Fibroblast of the aortic adventitia (primary cell): Measurements from ENCODE around the gene SKAP1. TPM values are rescaled to one million over a fixed set of nuclear protein-coding genes. Genes with fewer than 3 reads are reported as not detected.
"Not testable (repeated sequence)": the region's sequence is repeated elsewhere in the genome, so short reads cannot be mapped to it uniquely, and the experiment has no call there.

ENCODE experiments used
- DNase-seq: peaks from one replicate; pipeline ENCODE4 v3.0.0-alpha.2; 2010; ENCODE audit warnings: low read depth
- H3K4me3 ChIP-seq: 2 replicates; pipeline ENCODE4 v1.5.1; 2011; ENCODE audit warnings: low read depth, mild to moderate bottlenecking, control low read depth, low read length, moderate library complexity
- total RNA-seq: library from RNA; depleted of rRNA; stranded (reverse); fragments of >200 nt; gene quantifications from 2 replicates; pipeline ENCODE4 v1.2.3, GENCODE V29; 2012; ENCODE audit warnings: low replicate concordance
- TF ChIP-seq, protein P1 (sequence below): IDR thresholded peaks from 2 replicates; pipeline ENCODE4 v1.5.1; 2011; ENCODE audit warnings: mild to moderate bottlenecking, low read length, control low read depth, inconsistent platforms; ENCODE audit not compliant: insufficient read depth

The SKAP1 gene
- total RNA-seq, 1 donor, result not detected

DNA sequence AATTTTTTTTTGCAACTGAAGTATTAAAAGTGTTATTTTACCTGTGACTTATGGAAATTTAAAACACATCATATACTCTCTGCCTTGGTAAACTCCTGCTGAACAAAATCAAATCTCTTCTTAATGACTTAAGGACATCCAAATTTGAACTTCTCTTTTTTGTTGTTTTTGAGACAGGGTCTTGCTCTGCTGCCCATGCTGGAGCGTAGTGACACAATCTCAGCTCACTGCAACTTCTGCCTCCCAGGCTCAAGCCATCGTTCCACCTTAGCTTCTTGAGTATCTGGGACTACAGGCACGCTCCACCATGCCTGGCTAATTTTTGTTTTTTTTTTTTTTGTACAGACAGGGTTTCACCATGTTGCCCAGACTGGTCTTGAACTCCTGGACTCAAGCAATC, 56.1 kb downstream of the SKAP1 start:
- TF ChIP-seq, protein P1, sequence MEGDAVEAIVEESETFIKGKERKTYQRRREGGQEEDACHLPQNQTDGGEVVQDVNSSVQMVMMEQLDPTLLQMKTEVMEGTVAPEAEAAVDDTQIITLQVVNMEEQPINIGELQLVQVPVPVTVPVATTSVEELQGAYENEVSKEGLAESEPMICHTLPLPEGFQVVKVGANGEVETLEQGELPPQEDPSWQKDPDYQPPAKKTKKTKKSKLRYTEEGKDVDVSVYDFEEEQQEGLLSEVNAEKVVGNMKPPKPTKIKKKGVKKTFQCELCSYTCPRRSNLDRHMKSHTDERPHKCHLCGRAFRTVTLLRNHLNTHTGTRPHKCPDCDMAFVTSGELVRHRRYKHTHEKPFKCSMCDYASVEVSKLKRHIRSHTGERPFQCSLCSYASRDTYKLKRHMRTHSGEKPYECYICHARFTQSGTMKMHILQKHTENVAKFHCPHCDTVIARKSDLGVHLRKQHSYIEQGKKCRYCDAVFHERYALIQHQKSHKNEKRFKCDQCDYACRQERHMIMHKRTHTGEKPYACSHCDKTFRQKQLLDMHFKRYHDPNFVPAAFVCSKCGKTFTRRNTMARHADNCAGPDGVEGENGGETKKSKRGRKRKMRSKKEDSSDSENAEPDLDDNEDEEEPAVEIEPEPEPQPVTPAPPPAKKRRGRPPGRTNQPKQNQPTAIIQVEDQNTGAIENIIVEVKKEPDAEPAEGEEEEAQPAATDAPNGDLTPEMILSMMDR, result no peak
- DNase-seq, result no peak
- H3K4me3 ChIP-seq, result no peak overlapping the region

DNA sequence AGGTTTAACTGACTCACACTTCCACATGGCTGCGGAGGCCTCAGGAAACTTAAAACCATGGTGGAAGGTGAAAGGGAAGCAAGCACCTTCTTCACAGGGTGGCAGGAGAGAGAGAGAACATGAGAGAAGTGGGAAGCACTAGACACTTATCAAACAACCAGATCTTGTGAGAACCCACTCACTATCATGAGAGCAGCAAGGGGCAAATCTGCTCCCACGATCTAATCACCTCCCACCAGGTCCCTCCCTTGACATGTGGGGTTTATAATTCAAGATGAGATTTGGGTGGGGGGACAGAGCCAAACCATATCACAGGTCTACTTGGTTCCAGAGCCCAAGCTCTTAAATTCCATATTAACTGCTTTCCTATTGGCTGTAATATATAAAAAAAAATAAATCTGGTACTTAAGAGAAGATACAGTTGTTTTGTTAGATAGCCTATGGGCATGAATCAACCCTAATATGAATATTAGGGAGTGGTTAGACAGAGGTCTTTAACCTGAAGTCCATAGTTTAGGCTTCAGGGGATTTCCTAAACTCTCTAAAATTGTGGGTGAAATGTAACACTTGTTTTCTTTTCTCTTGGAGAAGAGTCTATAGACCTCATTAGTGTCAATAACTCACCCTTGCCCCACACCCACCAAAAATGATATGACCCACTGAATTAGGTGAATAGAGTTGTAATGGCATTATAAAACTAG, 56.7 kb downstream of the SKAP1 start:
- TF ChIP-seq, protein P1, result no peak
- DNase-seq, result no peak
- H3K4me3 ChIP-seq, result no peak overlapping the region

DNA sequence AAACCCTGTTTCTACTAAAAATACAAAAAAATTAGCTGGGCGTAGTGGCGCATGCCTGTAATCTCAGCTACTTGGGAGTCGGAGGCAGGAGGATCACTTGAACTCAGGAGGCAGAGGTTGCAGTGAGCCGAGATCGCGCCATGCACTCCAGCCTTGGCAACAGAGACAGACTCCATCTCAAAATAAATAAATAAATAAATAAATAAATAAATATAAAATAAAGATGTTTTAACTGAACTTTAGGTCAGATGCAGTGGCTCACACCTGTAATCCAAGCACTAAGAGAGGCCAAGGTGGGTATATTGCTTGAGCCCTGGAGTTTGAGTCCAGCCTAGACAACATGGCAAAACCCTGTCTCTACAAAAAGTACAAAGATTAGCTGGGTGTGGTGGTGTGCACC, 61.0 kb downstream of the SKAP1 start:
- not testable (repeated sequence) for H3K4me3 ChIP-seq, DNase-seq

DNA sequence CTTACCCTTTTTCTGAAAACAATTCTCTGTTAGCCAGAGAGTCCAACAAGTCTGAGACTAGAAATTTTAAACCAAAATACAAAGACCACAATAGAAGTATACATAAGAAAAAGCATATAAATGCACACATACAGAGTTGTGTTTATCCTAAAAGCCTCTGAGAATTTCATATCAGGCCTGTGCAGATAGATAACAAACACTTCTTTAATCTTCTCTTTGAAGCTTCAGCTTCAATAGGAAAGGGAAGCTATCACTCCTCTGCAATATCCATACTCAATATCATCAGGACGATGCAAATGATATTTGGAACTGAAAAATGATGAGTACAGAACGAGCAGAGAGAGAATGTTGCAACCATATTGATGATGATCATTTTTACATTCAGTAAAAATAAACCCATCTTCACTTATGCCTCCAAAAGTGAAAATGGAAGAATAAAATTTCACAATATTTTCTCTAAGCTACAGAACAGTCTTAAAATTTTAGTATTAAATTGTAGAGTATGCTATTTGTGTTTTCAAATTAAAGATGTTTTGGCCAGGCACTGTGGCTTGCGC, 61.6 kb downstream of the SKAP1 start:
- DNase-seq, result no peak
- no peak overlapping the region for H3K4me3 ChIP-seq
- TF ChIP-seq, protein P1, result no peak

DNA sequence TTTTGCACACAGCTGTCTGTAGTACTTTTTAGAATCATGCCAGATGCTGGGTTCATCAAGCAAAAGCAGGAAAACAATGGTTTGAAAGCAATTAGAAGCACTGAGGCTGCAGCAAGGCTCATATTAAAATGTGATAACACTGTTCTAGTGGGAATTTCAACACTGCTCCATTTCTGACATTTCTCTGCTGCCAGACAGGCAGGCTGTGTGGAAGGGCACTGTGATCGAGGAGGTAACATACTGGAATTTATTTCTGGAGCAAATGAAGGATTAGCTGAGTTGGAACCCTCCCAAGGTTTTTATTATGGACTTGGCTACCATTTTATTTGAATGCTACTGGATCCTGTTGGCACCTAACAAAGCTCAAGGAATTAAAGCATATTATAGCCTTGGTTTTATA, 66.9 kb downstream of the SKAP1 start:
- no peak overlapping the region for H3K4me3 ChIP-seq
- TF ChIP-seq, protein P1, result no peak
- no peak for DNase-seq

DNA sequence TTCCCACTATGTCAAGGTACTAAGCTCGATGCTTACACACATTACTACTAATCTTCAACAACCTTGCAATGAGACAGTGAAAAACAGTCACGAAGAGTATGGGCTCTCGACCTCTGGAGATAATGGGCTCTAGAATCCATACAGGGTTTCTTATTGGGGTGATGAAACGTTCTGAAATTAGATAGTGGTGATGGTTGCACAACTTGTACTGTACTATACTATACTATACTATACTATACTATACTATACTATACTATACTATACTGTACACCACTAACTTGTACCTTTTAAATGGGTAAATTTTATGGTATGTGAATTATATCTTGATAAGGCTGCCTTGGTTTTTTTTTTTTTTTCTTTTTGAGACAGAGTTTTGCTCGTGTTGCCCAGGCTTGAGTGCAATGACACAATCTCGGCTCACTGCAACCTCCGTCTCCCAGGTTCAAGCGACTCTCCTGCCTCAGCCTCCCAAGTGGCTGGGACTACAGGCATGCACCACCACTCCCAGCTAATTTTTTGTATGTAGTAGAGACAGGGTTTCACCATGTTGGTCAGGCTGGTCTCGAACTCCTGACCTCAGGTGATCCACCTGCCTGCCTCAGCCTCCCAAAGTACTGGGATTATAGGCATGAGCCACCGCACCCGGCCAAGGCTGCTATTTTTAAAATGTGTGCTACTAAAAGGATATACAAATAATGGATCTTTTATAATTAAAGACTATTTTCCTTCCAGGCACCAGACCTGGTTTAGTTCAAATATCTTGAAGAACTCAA, 69.0 kb downstream of the SKAP1 start:
- DNase-seq, H3K4me3 ChIP-seq: not testable (repeated sequence)

DNA sequence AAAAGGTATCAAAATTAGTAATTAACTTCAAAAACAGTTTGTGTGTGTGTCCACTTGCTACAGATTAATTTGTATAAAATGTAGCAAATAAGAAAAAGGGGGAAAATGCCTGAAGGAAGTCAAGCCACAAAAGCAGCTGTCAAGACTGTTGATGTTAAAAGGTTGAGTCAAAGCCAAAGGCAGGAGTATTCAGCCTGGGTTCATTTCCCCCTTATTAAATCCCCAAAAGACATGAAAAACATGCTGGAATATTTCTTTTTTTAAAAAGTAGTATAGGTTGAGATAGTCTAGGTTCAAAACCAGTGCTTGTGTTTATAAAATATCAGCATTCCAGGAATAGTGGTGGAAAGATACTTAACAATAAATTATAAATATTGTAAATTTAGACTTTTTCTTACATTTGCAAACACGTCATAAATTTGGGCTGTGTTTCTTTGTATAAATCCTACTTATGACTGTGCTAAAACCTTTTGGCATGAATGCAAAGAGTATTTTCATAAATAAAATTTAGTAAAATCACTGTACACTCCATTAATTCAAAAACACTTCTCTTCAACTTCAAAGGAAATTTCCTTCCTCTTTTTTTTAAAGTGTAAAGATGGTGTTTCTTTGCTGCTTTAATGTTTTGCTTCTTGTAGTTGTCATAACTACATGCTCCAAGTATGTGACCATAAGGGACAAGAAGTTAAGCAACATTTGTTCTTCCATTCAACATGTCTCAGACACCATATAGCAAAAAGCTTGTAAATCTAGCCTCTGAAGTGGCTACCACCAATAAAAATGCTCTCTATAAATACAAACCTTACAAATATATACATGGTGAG, 72.0 kb downstream of the SKAP1 start:
- TF ChIP-seq, protein P1, result no peak
- no peak for DNase-seq
- no peak overlapping the region for H3K4me3 ChIP-seq
